Measurements from ENCODE around the gene NUTM2A. TPM values are rescaled to one million over a fixed set of nuclear protein-coding genes. Genes with fewer than 3 reads are reported as not detected.
"Not testable (repeated sequence)": the region's sequence is repeated elsewhere in the genome, so short reads cannot be mapped to it uniquely, and the experiment has no call there.

Gene NUTM2A
- polyA plus RNA-seq, 3 donors, result 1.0 to 1.5 (median 1.3) TPM

DNA sequence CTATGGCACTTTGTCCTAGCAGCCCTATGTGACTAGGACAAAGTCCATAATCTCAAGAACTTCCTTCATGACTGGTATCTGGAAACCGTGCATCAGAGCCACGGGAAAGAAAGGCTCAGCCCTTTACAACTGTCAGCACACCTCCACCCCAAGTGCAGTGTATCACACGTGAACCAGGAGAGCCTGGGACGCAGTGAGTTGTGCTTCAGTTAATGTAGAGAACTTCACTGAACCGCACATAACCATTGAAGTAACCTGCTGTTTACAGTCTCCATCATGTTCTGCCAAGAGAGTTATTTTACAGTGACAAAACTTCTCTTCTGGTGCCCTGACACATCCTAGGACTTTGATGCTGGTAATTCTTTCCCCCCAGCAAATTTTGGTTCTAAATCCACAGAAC lies 12.0 kb downstream of the NUTM2A start:
- H3K27ac ChIP-seq (ENCODE audit: low read depth, low read length), result not testable (repeated sequence)
- 95 to 98% (median 98%) methylated on average over 3 of the region's 5 CpGs for WGBS, 3 donors

DNA sequence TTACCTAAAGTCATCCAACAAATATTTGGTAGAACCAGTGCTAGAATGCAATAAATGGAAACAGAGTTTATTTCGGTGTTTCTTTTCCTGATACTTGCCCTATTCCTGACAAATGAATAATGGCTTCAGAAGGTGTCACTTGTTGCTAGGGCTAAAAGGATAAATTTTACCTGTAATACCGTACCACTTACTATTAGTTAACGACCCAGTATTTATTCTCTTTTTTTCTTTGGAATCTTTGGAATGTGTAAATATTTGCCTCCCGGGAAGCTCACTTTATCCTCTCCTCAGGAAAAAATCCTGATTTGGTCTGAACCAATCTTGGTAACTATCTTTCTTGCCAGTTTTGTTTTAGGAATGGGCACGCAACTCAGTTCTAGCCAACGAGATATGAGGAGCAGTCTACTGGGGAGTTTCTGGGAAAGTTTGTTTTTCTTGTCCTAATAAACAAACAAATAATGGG lies 14.1 kb downstream of the NUTM2A start:
- 73 to 86% (median 80%) methylated on average over 2 of the region's 6 CpGs for WGBS, 3 donors
- H3K27ac ChIP-seq (ENCODE audit: low read depth, low read length), result not testable (repeated sequence)

DNA sequence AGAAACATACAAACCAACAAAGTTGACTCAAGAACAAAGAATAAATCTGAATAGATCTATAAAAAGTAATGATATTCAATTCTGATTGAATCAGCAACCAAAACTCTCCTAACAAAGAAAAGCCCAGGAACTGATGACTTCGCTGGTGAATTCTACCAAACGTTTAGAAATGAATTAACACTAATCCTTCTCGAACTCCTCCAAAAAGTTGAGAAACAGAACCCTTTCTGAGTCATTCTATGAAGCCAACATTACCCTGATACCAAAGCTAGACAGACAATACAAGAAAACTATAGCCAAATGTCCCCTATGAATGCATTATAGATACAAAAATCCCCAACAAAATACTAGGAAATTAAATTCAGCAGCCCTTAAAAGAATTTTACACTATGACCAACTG lies 16.9 kb downstream of the NUTM2A start:
- not testable (repeated sequence) for H3K27ac ChIP-seq (ENCODE audit: low read depth, low read length)
- WGBS, 3 donors, result 87 to 90% (median 88%) methylated on average over 3 of the region's 3 CpGs

DNA sequence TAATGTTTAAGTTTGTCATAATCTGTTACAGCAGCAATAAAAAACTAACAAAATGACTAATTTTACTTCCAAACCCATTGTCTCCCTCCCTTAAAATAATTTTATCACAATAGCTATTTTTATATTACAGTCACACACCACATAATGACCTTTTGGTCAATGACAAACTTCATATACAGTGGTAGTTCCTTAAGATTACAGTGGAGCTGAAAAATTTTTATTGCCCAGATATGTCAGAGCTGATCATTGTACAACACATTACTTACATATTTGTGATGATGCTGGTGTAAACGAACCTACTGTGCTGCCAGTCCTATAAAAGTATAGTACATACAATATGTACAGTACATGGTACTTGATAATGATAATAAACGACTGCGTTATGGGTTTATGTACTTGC lies 22.1 kb downstream of the NUTM2A start:
- 63 to 100% (median 86%) methylated on average over 1 of the region's 3 CpGs for WGBS, 3 donors
- not testable (repeated sequence) for H3K27ac ChIP-seq (ENCODE audit: low read depth, low read length)

DNA sequence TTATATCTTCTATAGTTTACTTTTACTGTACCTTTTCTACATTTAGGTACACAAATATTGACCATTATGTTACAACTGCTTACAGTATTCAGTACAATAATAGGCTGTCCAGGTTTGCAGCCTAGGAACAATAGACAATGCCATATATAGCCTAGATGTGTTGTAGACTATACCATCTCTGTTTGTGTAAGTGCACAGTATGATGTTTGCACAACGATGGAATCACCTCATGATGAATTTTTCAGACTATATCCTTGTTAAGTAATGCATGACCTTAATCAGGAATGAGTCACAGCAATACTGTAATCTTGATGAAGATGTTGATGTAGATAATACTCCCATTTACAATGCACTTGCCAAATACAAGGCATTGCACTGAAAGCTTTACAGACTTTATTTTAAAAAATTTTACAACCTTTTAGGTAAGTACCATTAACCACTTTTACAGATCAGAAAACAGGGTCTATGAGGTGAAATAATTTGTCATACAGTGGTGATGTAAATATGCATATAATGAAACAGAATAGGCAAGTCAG lies 23.6 kb downstream of the NUTM2A start:
- WGBS, 3 donors, result 67 to 75% methylated on average over 1 of the region's 1 CpG; no CpG with 5 or more reads in 1 of the 3 donors
- H3K27ac ChIP-seq (ENCODE audit: low read depth, low read length), result not testable (repeated sequence)

DNA sequence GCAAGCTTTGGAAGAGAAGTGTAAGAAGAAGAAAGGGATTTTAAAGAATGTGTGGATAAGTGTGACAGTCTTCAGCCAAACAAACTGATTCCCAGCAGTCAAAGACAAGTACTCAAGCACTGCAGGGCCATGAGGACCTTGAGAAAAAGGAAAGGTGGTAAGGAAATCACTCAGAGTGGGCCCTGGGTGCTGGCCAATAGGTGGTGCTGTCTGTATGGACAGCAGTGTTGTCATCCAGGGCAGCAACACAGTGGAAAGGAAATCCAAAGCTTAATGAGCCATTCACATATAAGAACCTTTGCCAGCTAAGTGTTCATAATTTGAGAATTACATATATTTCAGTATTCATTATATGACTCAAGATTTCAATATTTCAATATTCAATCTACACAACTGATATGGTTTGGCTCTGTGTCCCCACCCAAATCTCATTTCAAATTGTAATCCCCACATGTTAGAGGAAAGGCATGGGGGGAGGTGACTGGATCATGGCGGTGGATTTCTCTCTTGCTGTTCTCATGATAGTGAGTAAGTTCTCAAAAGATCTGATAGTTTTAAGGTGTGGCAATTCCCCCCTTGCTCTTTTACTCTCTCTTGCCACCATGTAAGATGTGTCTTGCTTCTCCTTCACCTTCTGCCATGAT lies 55.6 kb downstream of the NUTM2A start:
- no CpG with 5 or more reads among the region's 1 CpG for WGBS, 3 donors
- H3K27ac ChIP-seq (ENCODE audit: low read depth, low read length), result not testable (repeated sequence)

Other genes with a start within 250 kb of the NUTM2A start
- gene FAM25A, start 205.2 kb upstream of the NUTM2A start, polyA plus RNA-seq, result not detected
- gene GLUD1, start 130.6 kb upstream of the NUTM2A start, polyA plus RNA-seq, result 10 to 100 TPM; 44.9 to 83.7 (median 69.8) TPM
- 10 to 100 TPM in 2 of 3 donors, 1 to 10 TPM in 1; 9.0 to 21.7 (median 15.0) TPM for gene SHLD2, start 130.2 kb upstream of the NUTM2A start, polyA plus RNA-seq
- 1 to 10 TPM; 1.7 to 2.4 (median 2.4) TPM for gene NUTM2D, start 132.3 kb downstream of the NUTM2A start, polyA plus RNA-seq